ENCODE results near the gene SLC5A12. TPM values are rescaled to one million over a fixed set of nuclear protein-coding genes. Genes with fewer than 3 reads are reported as not detected.

Gene SLC5A12
- total and polyA plus RNA-seq, 8 donors: 0.08 to 0.70 (median 0.20) TPM; not detected in 3

GRCh38 chr11:26622181-26622580, 99.7 kb downstream of the SLC5A12 start:
- no peak for ATAC-seq
- no peak for TF ChIP-seq CTCF (IDR thresholded peaks at IDR 0.05)
- Histone ChIP-seq H3K9me3 (no peaks in the 10 kb centered on the region), H3K27ac (no peak overlapping the region), H3K4me3 (no peak overlapping the region), H3K36me3 (no peaks in the 10 kb centered on the region), H3K27me3 (no peaks in the 10 kb centered on the region), H3K4me1 (no peaks in the 10 kb centered on the region)
- no peak for DNase-seq
- intact Hi-C loops (cut with DNase I): no loop called here

DNA sequence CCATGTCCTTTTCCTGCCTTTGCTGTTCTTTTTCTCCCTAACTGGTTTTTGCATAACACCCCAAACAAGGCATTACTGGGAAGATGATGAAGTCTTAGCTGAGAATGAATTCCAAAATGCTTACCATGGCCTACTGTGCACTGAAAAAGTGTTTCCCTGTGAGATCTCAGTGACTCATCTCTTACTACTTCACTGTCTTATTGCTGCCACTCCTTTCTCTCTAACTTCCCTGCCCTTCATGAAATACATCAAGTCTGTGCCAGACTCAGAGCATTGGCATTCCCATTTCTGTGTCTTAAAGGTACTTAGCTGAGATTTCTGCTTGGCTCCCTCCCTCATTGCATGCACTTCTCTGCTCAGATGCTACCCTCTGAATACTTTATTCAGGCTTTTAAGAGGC, 100.7 kb downstream of the SLC5A12 start:
- no peak for TF ChIP-seq CTCF (IDR thresholded peaks at IDR 0.05)
- ATAC-seq: peak; percentile 66
- Histone ChIP-seq H3K27ac (no peak overlapping the region), H3K4me1 (no peaks in the 10 kb centered on the region), H3K9me3 (no peaks in the 10 kb centered on the region), H3K36me3 (no peaks in the 10 kb centered on the region), H3K4me3 (no peak overlapping the region), H3K27me3 (no peaks in the 10 kb centered on the region)
- intact Hi-C loops (cut with DNase I): no loop called here
- no peak for DNase-seq

DNA sequence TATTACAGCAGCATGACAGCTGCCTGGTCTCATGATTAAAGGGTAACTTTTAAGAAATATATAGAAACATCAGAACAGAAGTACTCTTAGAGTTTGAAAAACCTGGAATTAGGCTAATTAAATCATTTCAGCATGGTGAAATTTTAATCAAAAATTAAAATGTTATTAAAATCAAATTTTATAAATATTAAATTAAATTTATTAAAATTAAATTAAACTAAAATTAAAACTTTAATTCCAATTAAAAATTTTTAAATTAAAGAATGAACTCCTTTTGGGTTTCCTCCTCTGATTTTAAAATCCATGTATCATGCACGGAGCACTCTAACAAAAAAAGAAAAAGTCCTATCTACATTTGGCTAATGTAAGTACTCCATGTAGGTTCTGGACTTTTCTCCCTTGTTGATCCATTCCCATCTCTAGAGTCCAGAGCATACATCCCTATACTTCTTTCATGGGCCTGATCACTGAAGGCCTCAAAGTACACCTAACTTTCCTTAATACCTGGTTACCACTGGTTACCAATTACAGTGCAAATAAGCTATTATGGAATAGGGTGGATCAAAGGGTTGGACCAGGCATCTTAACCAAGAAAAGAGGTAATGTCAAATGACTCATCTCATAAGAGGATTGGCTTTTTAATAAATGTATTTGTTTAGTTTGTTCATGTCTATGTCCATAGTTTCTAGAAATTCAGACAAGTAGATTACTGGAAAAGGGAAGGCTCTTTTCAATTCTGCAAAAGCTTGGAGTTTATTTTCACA, 101.4 kb downstream of the SLC5A12 start:
- H3K36me3 ChIP-seq: no peaks in the 10 kb centered on the region
- no peaks in the 10 kb centered on the region for H3K9me3 ChIP-seq
- ATAC-seq: peak; percentile 31
- no peak overlapping the region for H3K27ac ChIP-seq
- no peaks in the 10 kb centered on the region for H3K27me3 ChIP-seq
- no peak overlapping the region for H3K4me3 ChIP-seq
- no peak for TF ChIP-seq CTCF (IDR thresholded peaks at IDR 0.05)
- intact Hi-C loops (cut with DNase I): no loop called here
- H3K4me1 ChIP-seq: no peaks in the 10 kb centered on the region
- DNase-seq: no peak

GRCh38 chr11:26618441-26618840, 103.4 kb downstream of the SLC5A12 start:
- ATAC-seq (no peak), DNase-seq (no peak)
- H3K9me3 ChIP-seq: peaks cover 0 to 3% of the 10 kb centered on the region in 2 donors
- H3K4me3 ChIP-seq: no peak overlapping the region
- H3K27me3 ChIP-seq: no peaks in the 10 kb centered on the region
- no peak overlapping the region for H3K27ac ChIP-seq
- intact Hi-C loops (cut with DNase I): no loop called here
- H3K36me3 ChIP-seq: no peaks in the 10 kb centered on the region
- no peaks in the 10 kb centered on the region for H3K4me1 ChIP-seq
- no peak for TF ChIP-seq CTCF (IDR thresholded peaks at IDR 0.05)

Other genes with a start within 250 kb of the SLC5A12 start
- 1 to 10 TPM; 6.4 to 7.1 TPM for gene MUC15, start 149.8 kb downstream of the SLC5A12 start, total RNA-seq
- gene MUC15, start 149.8 kb downstream of the SLC5A12 start, polyA plus RNA-seq (ENCODE audit: insufficient read length in 6 of 6): 1 to 10 TPM in 4 of 6 donors, under 1 TPM in 2; 0.40 to 1.8 (median 1.1) TPM

Data from left lung (tissue), 10 donors.